RWPE1 (cell line): Measurements from ENCODE around the gene JMJD6.

Experiments used
- CTCF ChIA-PET: fragments of 350-600 bp; sonication (Branson Sonifier 250); formaldehyde crosslinking; extraction: SDS; loops from one replicate; lab custom pipeline; 2021; lab: Yijun Ruan, JAX
- POLR2A ChIA-PET: fragments of 400-600 bp; formaldehyde crosslinking; extraction: SDS; loops from one replicate; lab custom pipeline; 2020; ENCODE audit warnings: antibody characterized with exemption; ENCODE audit not compliant: low non-redundant PET; lab: Yijun Ruan, JAX
- DNase-seq: peaks from one replicate; pipeline ENCODE4 v3.0.0; 2012; ENCODE audit warnings: low spot score
- H3K27ac ChIP-seq: fragments of 450-650 bp; 2 replicates; pipeline ENCODE4 v1.5.1; 2017
- TF ChIP-seq, protein P1 (sequence below): fragments of 450-650 bp; conservative IDR thresholded peaks from 2 replicates; pipeline ENCODE4 v1.5.1; 2017; ENCODE audit warnings: low read depth, mild to moderate bottlenecking

JMJD6 gene

DNA sequence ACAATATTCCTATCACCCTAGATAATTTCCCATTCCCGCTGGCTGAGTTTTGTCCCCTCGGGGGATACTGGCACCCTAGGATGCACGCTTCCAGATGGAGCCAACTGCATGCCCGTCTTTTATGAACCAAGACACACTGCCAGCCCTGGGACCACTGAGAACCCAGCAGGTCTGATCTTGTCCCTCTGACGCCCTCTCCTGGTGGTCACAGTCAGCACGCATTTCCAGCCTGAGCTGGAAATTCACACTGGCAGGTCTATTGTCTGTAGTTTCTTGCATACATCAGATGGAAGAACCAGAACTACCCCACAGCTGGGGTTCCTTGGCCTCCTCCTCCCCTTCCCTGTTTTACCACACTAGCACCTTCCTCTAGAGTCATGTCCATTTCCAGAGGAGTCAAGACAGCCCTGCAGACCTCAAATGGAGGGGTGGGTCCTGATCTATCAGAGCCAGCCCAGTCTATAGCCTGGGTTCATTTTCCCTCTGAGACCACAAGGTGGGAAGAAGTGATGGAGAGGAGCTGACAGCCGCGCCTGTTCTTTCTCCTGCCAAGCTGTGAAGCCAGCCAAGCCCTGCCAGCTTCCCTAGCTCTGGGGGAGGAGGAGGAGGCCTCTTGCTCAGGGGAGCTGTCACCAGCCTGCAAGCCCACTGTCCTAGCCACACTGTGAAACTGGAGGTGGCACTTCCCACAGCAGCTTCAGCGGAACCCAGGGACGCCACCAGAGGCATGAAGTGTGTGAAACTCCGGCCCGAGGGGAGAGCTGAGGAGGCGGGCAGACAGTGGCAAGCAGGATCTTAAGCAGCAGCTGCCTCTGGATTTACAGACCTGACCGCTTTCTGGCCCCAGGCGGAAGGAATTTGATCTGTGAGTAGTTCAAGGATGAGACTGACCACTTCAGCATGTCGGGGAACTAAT lies 44.9 kb downstream of the JMJD6 start:
- POLR2A ChIA-PET = no interaction called here
- DNase-seq = peak; percentile 51
- TF ChIP-seq, protein P1, sequence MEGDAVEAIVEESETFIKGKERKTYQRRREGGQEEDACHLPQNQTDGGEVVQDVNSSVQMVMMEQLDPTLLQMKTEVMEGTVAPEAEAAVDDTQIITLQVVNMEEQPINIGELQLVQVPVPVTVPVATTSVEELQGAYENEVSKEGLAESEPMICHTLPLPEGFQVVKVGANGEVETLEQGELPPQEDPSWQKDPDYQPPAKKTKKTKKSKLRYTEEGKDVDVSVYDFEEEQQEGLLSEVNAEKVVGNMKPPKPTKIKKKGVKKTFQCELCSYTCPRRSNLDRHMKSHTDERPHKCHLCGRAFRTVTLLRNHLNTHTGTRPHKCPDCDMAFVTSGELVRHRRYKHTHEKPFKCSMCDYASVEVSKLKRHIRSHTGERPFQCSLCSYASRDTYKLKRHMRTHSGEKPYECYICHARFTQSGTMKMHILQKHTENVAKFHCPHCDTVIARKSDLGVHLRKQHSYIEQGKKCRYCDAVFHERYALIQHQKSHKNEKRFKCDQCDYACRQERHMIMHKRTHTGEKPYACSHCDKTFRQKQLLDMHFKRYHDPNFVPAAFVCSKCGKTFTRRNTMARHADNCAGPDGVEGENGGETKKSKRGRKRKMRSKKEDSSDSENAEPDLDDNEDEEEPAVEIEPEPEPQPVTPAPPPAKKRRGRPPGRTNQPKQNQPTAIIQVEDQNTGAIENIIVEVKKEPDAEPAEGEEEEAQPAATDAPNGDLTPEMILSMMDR = peak; percentile 79
- peak overlapping the region; percentile 28 for H3K27ac ChIP-seq
- CTCF ChIA-PET = interaction anchor here (0.5 to 1.7 kb wide), 18 partner anchors 8 to 1533 kb away, joined by 3 to 18 read pairs (median 4); partner anchors contain the start of gene ST6GALNAC2

DNA sequence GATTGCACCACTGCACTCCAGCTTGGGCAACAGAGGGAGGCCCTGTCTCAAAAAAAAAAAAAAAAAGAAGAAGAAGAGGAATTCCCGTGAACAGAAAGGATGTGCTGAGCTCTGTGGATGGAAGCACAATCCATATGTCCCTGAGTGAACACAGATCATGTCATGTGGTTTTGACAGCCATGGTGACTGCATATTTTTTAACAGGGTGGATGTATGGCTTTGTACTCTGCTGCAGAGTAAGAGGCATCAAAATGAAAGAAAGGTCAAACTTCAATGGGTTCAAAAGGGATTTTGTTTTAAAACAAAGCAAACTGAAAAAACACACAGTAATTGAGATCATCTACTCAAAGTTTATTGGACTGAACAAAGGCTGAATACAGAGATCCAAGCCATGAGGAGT lies 47.2 kb downstream of the JMJD6 start:
- POLR2A ChIA-PET = no interaction called here
- no peak for DNase-seq
- no peak overlapping the region for H3K27ac ChIP-seq
- TF ChIP-seq, protein P1 = no peak
- CTCF ChIA-PET = interaction anchor here (0.6 to 1.1 kb wide), 2 partner anchors 44 to 55 kb away, joined by 3 to 4 read pairs; no protein-coding TSS in a partner anchor

DNA sequence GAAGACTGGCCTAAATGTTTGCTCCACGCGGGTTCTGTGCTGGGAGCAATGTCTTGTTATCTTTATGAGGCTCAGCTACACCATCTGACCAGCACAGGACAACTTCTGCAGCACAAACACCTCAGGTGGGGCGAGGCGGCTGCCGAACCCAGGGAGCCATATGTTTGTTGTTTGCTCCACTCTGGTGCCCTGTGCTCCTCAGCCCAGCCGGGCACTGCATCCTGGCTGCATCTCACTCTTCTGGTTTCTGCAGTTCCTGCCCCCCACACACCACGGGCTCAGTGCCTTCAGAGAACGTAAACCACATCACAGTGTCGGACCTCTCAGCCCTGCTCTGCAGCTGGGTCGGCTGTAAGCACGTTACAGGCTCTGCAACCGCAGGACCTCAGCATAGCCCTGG lies 48.1 kb downstream of the JMJD6 start:
- DNase-seq = no peak
- no peak overlapping the region for H3K27ac ChIP-seq
- ChIA-PET CTCF (interaction anchor here (1.1 kb wide), 1 partner anchor 54 kb away, joined by 4 read pairs; no protein-coding TSS in a partner anchor), POLR2A (no interaction called here)
- TF ChIP-seq, protein P1 = no peak

DNA sequence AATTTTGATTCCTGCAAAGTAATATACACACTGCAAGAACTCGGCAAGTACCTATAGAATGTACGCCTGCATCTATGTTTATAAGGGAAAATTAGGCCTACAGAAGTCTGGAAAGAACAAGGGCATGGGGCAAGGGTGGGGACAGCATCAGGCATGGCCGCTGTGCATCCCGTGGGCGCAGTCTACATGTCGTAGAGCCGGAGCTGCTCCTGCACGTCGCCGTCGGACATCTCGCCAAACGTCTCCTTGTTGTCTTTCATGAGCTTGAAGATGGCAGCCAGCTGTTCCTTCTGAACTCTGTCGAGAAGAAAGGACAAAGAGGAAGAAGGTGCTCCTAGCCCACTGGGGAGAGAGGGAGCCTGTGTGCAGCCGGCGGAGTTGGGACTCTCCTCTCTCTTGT lies 49.0 kb downstream of the JMJD6 start:
- no peak for DNase-seq
- ChIA-PET CTCF (no interaction called here), POLR2A (no interaction called here)
- TF ChIP-seq, protein P1 = no peak
- H3K27ac ChIP-seq = no peak overlapping the region

DNA sequence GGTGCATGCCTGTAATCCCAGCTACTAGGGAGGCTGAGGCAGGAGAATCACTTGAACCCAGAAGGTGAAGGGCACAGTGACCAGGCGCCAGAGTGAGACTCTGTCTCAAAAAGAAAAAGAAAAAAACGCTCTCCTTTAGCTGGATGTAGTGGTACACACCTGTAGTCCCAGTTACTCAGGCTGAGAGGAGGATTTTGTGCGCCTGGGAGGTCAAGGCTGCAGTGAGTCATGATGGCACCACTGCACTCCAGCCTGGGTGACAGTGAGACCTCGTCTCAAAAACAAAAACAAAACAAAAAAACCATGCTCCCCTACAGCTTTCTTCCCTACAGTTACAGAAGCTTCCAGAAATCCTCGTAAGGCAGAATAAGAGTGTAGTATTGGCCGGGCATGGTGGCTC lies 49.8 kb downstream of the JMJD6 start:
- ChIA-PET CTCF (interaction anchor here (0.6 kb wide), 1 partner anchor 60 kb away, joined by 3 read pairs; no protein-coding TSS in a partner anchor), POLR2A (no interaction called here)
- TF ChIP-seq, protein P1 = no peak
- no peak for DNase-seq
- no peak overlapping the region for H3K27ac ChIP-seq

DNA sequence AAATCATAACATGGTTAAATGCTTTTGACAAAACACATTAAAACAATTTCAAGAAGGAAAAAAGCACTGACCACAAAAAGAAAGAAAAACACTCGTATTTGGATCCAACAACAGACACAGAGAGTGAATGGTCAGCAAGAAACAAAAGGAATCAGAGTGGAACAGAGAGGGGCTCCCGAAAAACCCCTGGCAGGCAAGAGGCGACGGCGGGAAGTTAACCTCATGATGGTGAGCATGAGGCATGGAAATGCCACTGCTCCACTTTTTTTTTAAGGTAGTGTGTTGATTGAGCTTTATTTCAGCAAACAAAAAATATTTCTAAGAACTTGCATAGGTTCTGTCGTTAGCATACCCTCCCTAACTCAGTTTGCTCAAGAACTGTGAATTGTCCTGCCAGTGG lies 50.8 kb downstream of the JMJD6 start:
- H3K27ac ChIP-seq = no peak overlapping the region
- TF ChIP-seq, protein P1 = no peak
- CTCF ChIA-PET = interaction anchor here (0.6 kb wide), 1 partner anchor 38 kb away, joined by 4 read pairs; no protein-coding TSS in a partner anchor
- no peak for DNase-seq
- POLR2A ChIA-PET = no interaction called here
